ENCODE measurements around the gene PTPRN2. TPM values are rescaled to one million over a fixed set of nuclear protein-coding genes. Genes with fewer than 3 reads are reported as not detected.

Gene PTPRN2
- total and polyA plus RNA-seq, 9 of the 15 experiments (the other 6 are each of a cell fraction or from before 2014, with no cell fraction given), result not detected

DNA sequence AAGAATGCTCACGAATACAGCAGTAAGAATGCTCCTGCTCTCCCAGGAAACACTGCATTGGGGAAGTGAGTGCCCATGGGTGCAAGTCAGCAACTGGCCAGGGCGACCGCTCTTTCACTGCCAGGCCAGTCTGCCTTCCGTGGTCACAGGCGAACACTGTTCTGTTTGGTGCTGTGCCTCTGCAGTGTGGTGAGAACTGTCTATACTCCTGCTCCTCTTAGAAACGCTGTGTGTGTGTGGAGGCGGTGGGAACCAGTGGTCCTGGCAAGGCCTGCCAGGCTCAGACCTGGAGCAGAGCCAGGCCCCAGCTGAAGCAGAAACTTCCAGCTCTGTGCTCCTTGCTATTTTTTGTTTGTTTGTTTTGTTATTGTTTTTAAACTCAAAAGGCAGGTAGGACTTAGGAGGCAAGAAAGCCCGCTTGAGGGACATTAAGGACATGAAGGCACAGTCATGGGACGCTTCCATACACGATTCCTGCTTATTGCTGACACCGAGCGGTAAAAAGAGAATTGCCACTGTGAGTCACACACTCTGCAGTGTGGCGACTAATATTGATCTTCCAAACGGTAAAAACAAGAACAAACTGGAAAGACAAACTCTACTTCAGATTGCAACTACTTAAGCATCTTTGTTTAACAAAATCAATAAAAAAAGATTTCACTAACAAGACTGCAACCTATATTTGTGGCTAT, 820.0 kb downstream of the PTPRN2 start (continued):
- TF ChIP-seq, protein P1, sequence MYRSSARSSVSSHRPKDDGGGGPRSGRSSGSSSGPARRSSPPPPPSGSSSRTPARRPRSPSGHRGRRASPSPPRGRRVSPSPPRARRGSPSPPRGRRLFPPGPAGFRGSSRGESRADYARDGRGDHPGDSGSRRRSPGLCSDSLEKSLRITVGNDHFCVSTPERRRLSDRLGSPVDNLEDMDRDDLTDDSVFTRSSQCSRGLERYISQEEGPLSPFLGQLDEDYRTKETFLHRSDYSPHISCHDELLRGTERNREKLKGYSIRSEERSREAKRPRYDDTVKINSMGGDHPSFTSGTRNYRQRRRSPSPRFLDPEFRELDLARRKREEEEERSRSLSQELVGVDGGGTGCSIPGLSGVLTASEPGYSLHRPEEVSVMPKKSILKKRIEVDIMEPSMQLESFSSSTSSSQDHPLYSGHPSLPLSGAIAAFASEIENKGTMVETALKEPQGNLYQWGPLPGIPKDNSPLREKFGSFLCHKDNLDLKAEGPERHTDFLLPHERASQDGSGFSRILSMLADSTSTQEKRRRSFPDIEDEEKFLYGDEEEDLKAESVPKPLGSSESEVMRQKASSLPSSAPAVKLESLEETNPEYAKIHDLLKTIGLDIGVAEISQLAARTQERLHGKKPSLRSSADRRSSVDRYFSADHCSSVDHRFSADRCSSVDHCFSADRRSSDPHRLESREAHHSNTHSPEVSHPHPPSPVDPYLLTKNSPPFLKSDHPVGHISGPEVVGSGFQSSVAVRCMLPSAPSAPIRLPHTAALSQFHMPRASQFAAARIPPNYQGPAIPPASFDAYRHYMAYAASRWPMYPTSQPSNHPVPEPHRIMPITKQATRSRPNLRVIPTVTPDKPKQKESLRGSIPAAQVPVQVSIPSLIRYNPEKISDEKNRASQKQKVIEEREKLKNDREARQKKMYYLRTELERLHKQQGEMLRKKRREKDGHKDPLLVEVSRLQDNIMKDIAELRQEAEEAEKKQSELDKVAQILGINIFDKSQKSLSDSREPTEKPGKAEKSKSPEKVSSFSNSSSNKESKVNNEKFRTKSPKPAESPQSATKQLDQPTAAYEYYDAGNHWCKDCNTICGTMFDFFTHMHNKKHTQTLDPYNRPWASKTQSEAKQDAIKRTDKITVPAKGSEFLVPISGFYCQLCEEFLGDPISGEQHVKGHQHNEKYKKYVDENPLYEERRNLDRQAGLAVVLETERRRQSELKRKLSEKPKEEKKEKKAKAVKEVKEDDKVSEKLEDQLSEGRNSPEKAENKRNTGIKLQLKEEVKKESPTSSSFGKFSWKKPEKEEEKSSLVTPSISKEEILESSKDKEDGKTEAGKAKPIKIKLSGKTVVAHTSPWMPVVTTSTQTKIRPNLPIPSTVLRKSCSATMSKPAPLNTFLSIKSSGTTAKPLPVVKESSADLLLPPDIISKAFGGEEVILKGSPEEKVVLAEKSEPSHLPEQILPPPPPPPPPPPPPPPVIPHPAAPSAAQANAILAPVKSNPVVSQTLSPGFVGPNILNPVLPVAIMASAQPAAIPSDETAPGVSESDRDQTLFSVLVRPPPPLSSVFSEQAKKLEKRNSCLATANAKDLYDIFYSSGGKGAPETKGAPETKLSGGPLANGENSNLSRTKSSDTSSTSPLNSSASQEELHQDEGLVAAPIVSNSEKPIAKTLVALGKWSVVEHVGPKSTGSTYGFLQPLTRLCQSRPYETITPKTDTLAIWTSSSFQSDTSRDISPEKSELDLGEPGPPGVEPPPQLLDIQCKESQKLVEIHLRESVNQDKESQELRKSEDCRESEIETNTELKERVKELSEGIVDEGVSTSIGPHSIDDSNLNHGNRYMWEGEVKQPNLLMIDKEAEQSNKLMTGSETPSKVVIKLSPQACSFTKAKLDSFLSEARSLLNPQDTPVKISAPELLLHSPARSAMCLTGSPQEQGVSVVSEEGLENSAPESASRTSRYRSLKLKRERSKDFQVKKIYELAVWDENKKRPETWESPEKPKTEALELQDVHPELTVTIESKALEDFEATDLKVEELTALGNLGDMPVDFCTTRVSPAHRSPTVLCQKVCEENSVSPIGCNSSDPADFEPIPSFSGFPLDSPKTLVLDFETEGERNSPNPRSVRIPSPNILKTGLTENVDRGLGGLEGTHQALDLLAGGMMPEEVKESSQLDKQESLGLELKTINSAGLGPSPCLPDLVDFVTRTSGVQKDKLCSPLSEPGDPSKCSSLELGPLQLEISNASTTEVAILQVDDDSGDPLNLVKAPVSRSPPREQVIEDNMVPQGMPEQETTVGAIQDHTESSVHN (IDR thresholded peaks at IDR 0.05; ENCODE audit: borderline replicate concordance in 1 of 2, low read depth in 1 of 2), result no peak
- TF ChIP-seq ZNF121 (CRISPR knock-in tag; conservative IDR thresholded peaks at IDR 0.05) (no peak), HSF4 (CRISPR knock-in tag; IDR thresholded peaks at IDR 0.05; ENCODE audit: borderline replicate concordance) (no peak), ETV5 (CRISPR knock-in tag; IDR thresholded peaks at IDR 0.05; ENCODE audit: low read depth) (no peak), EP400 (IDR thresholded peaks at IDR 0.05) (no peak), ZNF146 (CRISPR knock-in tag; IDR thresholded peaks at IDR 0.05; ENCODE audit: unreplicated experiment) (no peak), PHF21A (IDR thresholded peaks at IDR 0.05; ENCODE audit: borderline replicate concordance, low read depth) (no peak), ELF1 (tag; IDR thresholded peaks at IDR 0.05) (no peak), ZNF76 (CRISPR knock-in tag; IDR thresholded peaks at IDR 0.05; ENCODE audit: borderline replicate concordance) (no peak), MCM3 (IDR thresholded peaks at IDR 0.05) (no peak), TCF3 (CRISPR knock-in tag; IDR thresholded peaks at IDR 0.05) (no peak)
- TF ChIP-seq, protein P2, sequence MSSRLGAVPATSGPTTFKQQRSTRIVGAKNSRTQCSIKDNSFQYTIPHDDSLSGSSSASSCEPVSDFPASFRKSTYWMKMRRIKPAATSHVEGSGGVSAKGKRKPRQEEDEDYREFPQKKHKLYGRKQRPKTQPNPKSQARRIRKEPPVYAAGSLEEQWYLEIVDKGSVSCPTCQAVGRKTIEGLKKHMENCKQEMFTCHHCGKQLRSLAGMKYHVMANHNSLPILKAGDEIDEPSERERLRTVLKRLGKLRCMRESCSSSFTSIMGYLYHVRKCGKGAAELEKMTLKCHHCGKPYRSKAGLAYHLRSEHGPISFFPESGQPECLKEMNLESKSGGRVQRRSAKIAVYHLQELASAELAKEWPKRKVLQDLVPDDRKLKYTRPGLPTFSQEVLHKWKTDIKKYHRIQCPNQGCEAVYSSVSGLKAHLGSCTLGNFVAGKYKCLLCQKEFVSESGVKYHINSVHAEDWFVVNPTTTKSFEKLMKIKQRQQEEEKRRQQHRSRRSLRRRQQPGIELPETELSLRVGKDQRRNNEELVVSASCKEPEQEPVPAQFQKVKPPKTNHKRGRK (tag; IDR thresholded peaks at IDR 0.05), result no peak
- TF ChIP-seq, protein P3, sequence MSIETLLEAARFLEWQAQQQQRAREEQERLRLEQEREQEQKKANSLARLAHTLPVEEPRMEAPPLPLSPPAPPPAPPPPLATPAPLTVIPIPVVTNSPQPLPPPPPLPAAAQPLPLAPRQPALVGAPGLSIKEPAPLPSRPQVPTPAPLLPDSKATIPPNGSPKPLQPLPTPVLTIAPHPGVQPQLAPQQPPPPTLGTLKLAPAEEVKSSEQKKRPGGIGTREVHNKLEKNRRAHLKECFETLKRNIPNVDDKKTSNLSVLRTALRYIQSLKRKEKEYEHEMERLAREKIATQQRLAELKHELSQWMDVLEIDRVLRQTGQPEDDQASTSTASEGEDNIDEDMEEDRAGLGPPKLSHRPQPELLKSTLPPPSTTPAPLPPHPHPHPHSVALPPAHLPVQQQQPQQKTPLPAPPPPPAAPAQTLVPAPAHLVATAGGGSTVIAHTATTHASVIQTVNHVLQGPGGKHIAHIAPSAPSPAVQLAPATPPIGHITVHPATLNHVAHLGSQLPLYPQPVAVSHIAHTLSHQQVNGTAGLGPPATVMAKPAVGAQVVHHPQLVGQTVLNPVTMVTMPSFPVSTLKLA (conservative IDR thresholded peaks at IDR 0.05), result no peak
